Stimulated activated CD4-positive, alpha-beta T cell treated with anti-CD3 and anti-CD28 coated beads, Interleukin-1b, Interleukin-23, amount 100 ng/mL, for 1 hour (primary cell): ENCODE data around the gene FAM177A1.

Source experiments
- DNase-seq, 2 donors: peaks; one replicate each; pipeline ENCODE4 v3.0.0-alpha.2; 2020; ENCODE audit warnings: low read depth in 2 of 2

Gene FAM177A1

DNA sequence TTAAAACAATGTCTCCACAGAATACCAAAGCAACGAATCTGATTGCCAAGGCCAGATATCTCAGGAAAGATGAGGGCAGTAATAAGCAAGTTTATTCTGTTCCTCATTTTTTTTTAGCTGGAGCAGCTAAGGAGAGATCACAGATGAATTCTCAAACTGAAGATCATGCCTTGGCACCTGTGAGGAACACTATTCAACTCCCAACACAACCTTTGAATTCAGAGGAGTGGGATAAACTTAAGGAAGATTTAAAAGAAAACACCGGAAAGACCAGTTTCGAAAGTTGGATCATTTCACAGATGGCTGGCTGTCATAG is 77.3 kb downstream of the FAM177A1 start:
- no peak for DNase-seq

DNA sequence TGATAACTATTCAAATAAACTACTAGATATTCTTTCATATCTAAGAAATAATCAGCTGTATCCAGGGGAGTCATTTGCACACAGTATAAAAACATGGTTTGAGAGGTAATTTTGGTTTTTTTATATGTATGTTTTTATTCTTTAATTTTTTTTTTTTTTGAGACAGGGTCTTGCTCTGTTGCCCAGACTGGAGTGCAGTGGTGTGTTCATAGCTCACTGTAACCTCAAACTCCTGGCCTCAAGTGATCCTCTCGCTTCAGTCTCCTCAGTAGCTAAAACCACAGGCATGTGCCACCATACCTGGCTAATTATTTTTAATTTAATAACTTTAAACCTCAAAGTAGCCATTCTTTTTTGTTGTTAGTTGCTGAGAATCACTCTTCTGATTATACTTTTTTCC is 78.1 kb downstream of the FAM177A1 start:
- no peak for DNase-seq
